WTC11 (cell line): ENCODE results near the gene LRATD1.

ENCODE experiments used
- CTCF ChIP-seq: fragments of 200-600 bp; IDR thresholded peaks from 2 replicates; pipeline ENCODE4 v1.8.0; 2022; ENCODE audit warnings: antibody characterized with exemption
- NFYB ChIP-seq: sonication (generic); formaldehyde crosslinking; conservative IDR thresholded peaks from 2 replicates; pipeline ENCODE4 v1.8.0; 2022; ENCODE audit warnings: low read depth, missing genetic modification reagents
- NR1H2 ChIP-seq: sonication (generic); formaldehyde crosslinking; IDR thresholded peaks from 2 replicates; pipeline ENCODE4 v1.9.0; 2021; ENCODE audit warnings: mild to moderate bottlenecking, moderate library complexity, missing genetic modification reagents
- NR2C2 ChIP-seq: sonication (generic); formaldehyde crosslinking; IDR thresholded peaks from 2 replicates; pipeline ENCODE4 v1.8.0; 2022; ENCODE audit warnings: mild to moderate bottlenecking, missing genetic modification reagents
- USF2 ChIP-seq: sonication (generic); formaldehyde crosslinking; IDR thresholded peaks from 2 replicates; pipeline ENCODE4 v1.8.1; 2023; ENCODE audit warnings: mild to moderate bottlenecking, missing genetic modification reagents, moderate library complexity
- TF ChIP-seq, protein P1 (sequence below): sonication (generic); formaldehyde crosslinking; IDR thresholded peaks from 2 replicates; pipeline ENCODE4 v1.8.1; 2023; ENCODE audit warnings: mild to moderate bottlenecking, missing genetic modification reagents, moderate library complexity

GRCh38 chr2:14632133-14632936, at the start of gene LRATD1:
- peak; percentile 89 for TF ChIP-seq NFYB (CRISPR knock-in tag)
- no peak for TF ChIP-seq CTCF
- no peak for TF ChIP-seq USF2 (CRISPR knock-in tag)
- TF ChIP-seq NR2C2 (CRISPR knock-in tag) = no peak
- TF ChIP-seq NR1H2 (CRISPR knock-in tag) = no peak
- TF ChIP-seq, protein P1, sequence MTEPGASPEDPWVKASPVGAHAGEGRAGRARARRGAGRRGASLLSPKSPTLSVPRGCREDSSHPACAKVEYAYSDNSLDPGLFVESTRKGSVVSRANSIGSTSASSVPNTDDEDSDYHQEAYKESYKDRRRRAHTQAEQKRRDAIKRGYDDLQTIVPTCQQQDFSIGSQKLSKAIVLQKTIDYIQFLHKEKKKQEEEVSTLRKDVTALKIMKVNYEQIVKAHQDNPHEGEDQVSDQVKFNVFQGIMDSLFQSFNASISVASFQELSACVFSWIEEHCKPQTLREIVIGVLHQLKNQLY (CRISPR knock-in tag) = no peak
